ENCODE measurements around the gene BANK1. TPM values are rescaled to one million over a fixed set of nuclear protein-coding genes. Genes with fewer than 3 reads are reported as not detected.

BANK1 gene
- total RNA-seq, 1 experiment from 2014 or later, result not detected

DNA sequence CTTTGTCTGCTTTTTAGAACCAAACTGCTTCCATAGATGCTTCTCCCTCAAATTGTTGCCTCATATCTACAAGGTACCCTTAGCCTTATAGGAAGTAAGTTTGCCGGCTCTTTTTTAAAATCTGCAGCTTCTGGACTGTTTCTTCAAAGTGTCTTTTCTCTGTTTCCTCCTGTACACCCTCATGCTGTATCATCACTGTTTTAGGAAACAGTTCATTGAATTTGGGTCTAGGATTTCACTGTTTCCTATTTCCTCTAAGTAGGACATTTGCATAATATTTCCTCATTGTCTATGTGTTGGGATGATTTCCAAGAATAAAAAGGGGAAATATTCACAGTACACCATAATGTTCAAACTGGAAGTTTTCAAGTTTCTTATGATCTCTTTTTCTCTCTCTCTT, 43.0 kb downstream of the BANK1 start:
- POLR2A ChIA-PET, result no interaction called here
- no peak for TF ChIP-seq CTCF (IDR thresholded peaks at IDR 0.05; ENCODE audit: unreplicated experiment)

GRCh38 chr4:101835121-101835904, 44.8 kb downstream of the BANK1 start:
- H3K9me3 Mint-ChIP-seq (ENCODE audit: unreplicated experiment), result no peaks in the 10 kb centered on the region
- H3K4me1 Mint-ChIP-seq (ENCODE audit: insufficient read depth, unreplicated experiment), result peaks cover 13% of the 10 kb centered on the region
- ChIA-PET CTCF (interaction anchor here (0.5 to 0.6 kb wide), 2 partner anchors 172 to 1740 kb away, joined by 3 read pairs; no protein-coding TSS in a partner anchor), POLR2A (interaction anchor here (0.6 to 0.7 kb wide), 4 partner anchors 22 to 687 kb away, joined by 3 read pairs; no protein-coding TSS in a partner anchor)
- DNase-seq (ENCODE audit: unreplicated experiment), result peak; percentile 79
- no TSS peak for BruUV-seq (replicated peaks)
- H3K4me3 Mint-ChIP-seq (ENCODE audit: unreplicated experiment), result peak overlapping the region; percentile 43
- intact Hi-C loops (cut with micrococcal nuclease), result no loop called here
- H3K36me3 Mint-ChIP-seq (ENCODE audit: insufficient read depth, unreplicated experiment), result no peaks in the 10 kb centered on the region
- peak overlapping the region; percentile 74 for H3K27ac Mint-ChIP-seq (ENCODE audit: low read depth, unreplicated experiment)
- TF ChIP-seq CTCF (IDR thresholded peaks at IDR 0.05; ENCODE audit: unreplicated experiment), result no peak
- no peaks in the 10 kb centered on the region for H3K27me3 Mint-ChIP-seq (ENCODE audit: insufficient read depth, unreplicated experiment)

More for the DNA sequence above, 43.0 kb downstream of the BANK1 start:
- intact Hi-C loops (cut with micrococcal nuclease), result no loop called here
- no TSS peak for BruUV-seq (replicated peaks)
- DNase-seq (ENCODE audit: unreplicated experiment), result no peak
- H3K27me3 Mint-ChIP-seq (ENCODE audit: insufficient read depth, unreplicated experiment), result no peaks in the 10 kb centered on the region
- H3K9me3 Mint-ChIP-seq (ENCODE audit: unreplicated experiment), result no peaks in the 10 kb centered on the region
- CTCF ChIA-PET, result no interaction called here
- no peak overlapping the region for H3K4me3 Mint-ChIP-seq (ENCODE audit: unreplicated experiment)
- H3K36me3 Mint-ChIP-seq (ENCODE audit: insufficient read depth, unreplicated experiment), result no peaks in the 10 kb centered on the region
- no peak overlapping the region for H3K27ac Mint-ChIP-seq (ENCODE audit: low read depth, unreplicated experiment)
- peaks cover 13% of the 10 kb centered on the region for H3K4me1 Mint-ChIP-seq (ENCODE audit: insufficient read depth, unreplicated experiment)

DNA sequence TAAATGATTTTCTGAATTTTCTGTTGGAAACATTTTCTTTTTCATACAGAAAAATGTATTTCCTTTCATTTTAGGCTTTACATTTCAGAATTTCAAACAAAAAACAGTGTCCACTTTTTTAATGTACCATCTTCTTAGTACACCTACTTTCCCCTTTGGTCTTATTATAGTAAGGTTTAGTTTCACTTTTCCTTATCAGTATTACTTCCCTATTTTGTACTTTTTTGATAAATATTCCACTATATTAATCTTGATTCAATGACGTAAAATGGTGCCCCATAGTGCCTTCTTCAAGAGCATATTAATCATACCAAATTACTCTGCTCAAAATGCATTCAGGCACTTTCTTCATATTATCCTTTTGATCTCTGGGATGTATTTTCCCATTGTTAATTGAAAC, 52.5 kb downstream of the BANK1 start:
- no peaks in the 10 kb centered on the region for H3K36me3 Mint-ChIP-seq (ENCODE audit: insufficient read depth, unreplicated experiment)
- no peak for TF ChIP-seq CTCF (IDR thresholded peaks at IDR 0.05; ENCODE audit: unreplicated experiment)
- DNase-seq (ENCODE audit: unreplicated experiment), result no peak
- H3K4me1 Mint-ChIP-seq (ENCODE audit: insufficient read depth, unreplicated experiment), result no peaks in the 10 kb centered on the region
- CTCF ChIA-PET, result interaction anchor here (0.6 kb wide), 1 partner anchor 310 kb away, joined by 4 read pairs; no protein-coding TSS in a partner anchor
- POLR2A ChIA-PET, result no interaction called here
- no peaks in the 10 kb centered on the region for H3K27me3 Mint-ChIP-seq (ENCODE audit: insufficient read depth, unreplicated experiment)
- no peaks in the 10 kb centered on the region for H3K9me3 Mint-ChIP-seq (ENCODE audit: unreplicated experiment)
- no peak overlapping the region for H3K27ac Mint-ChIP-seq (ENCODE audit: low read depth, unreplicated experiment)
- no TSS peak for BruUV-seq (replicated peaks)
- intact Hi-C loops (cut with micrococcal nuclease), result no loop called here
- H3K4me3 Mint-ChIP-seq (ENCODE audit: unreplicated experiment), result no peak overlapping the region

DNA sequence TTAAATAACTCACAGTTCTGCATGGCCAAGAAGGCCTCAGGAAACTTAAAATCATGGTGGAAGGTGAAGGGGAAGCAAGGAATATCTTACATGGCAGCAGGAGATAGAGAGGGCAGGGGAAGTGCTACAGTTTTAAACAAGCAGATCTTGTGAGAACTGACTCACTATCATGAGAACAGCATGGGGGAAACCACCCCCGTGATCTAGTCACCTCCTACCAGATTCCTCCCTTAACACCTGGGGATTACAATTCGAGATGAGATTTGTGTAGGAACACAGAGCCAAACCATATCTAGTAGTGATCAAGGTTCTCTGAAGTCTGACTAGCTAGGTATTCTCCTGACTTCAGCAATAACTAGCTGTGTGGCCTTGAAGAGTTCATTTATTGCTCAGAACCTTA, 56.0 kb downstream of the BANK1 start:
- BruUV-seq (replicated peaks), result no TSS peak
- ChIA-PET POLR2A (no interaction called here), CTCF (no interaction called here)
- no peaks in the 10 kb centered on the region for H3K9me3 Mint-ChIP-seq (ENCODE audit: unreplicated experiment)
- H3K36me3 Mint-ChIP-seq (ENCODE audit: insufficient read depth, unreplicated experiment), result no peaks in the 10 kb centered on the region
- no peak overlapping the region for H3K4me3 Mint-ChIP-seq (ENCODE audit: unreplicated experiment)
- DNase-seq (ENCODE audit: unreplicated experiment), result no peak
- intact Hi-C loops (cut with micrococcal nuclease), result no loop called here
- no peaks in the 10 kb centered on the region for H3K27me3 Mint-ChIP-seq (ENCODE audit: insufficient read depth, unreplicated experiment)
- no peak overlapping the region for H3K27ac Mint-ChIP-seq (ENCODE audit: low read depth, unreplicated experiment)
- H3K4me1 Mint-ChIP-seq (ENCODE audit: insufficient read depth, unreplicated experiment), result no peaks in the 10 kb centered on the region
- TF ChIP-seq CTCF (IDR thresholded peaks at IDR 0.05; ENCODE audit: unreplicated experiment), result no peak
